Sigmoid colon (tissue), 4 donors: ENCODE results near the gene IL2RA.

Source experiments
- EP300 ChIP-seq, 4 donors: sonication (generic); formaldehyde crosslinking; IDR thresholded peaks; one replicate each; pipeline ENCODE4 v1.6.1; 2017; ENCODE audit warnings: antibody characterized with exemption in 4 of 4
- POLR2A ChIP-seq, 2 donors: fragments of 450-650 bp; IDR thresholded peaks; one replicate each; pipeline ENCODE4 v1.6.1; 2016; ENCODE audit warnings: antibody characterized with exemption in 2 of 2, mild to moderate bottlenecking in 2 of 2, moderate library complexity in 2 of 2
- POLR2AphosphoS5 ChIP-seq, 4 donors: sonication (generic); formaldehyde crosslinking; IDR thresholded peaks; one replicate each; pipeline ENCODE4 v1.6.1; 2017; ENCODE audit warnings: antibody characterized with exemption in 4 of 4
- TF ChIP-seq, protein P1 (sequence below), 4 experiments: fragments of 450-650 bp in 3 of 4; fragments of 200-600 bp in 1 of 4; IDR thresholded peaks; one replicate each; pipeline ENCODE4 v1.5.1; 2016 to 2019; ENCODE audit warnings: antibody characterized with exemption in 4 of 4, mild to moderate bottlenecking in 3 of 4, moderate library complexity in 2 of 4

GRCh38 chr10:6006991-6007390 lies 55.2 kb downstream of the IL2RA start:
- TF ChIP-seq, protein P1, sequence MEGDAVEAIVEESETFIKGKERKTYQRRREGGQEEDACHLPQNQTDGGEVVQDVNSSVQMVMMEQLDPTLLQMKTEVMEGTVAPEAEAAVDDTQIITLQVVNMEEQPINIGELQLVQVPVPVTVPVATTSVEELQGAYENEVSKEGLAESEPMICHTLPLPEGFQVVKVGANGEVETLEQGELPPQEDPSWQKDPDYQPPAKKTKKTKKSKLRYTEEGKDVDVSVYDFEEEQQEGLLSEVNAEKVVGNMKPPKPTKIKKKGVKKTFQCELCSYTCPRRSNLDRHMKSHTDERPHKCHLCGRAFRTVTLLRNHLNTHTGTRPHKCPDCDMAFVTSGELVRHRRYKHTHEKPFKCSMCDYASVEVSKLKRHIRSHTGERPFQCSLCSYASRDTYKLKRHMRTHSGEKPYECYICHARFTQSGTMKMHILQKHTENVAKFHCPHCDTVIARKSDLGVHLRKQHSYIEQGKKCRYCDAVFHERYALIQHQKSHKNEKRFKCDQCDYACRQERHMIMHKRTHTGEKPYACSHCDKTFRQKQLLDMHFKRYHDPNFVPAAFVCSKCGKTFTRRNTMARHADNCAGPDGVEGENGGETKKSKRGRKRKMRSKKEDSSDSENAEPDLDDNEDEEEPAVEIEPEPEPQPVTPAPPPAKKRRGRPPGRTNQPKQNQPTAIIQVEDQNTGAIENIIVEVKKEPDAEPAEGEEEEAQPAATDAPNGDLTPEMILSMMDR (IDR thresholded peaks at IDR 0.05): no peak
- no peak for TF ChIP-seq POLR2A (IDR thresholded peaks at IDR 0.05)
- TF ChIP-seq POLR2AphosphoS5 (IDR thresholded peaks at IDR 0.05): no peak
- TF ChIP-seq EP300 (IDR thresholded peaks at IDR 0.05): no peak
